MCF 10A (cell line): Measurements from ENCODE around the gene ADGRE1. TPM values are rescaled to one million over a fixed set of nuclear protein-coding genes. Genes with fewer than 3 reads are reported as not detected.

Experiments used
- BruUV-seq: library from RNA; stranded (reverse); fragments of 400-500 nt; replicated peaks from 2 replicates; lab custom pipeline; 2021; lab: Mats Ljungman, UMichigan
- CTCF ChIA-PET: fragments of 300-600 bp; sonication (Branson Sonifier 250); formaldehyde crosslinking; extraction: SDS; loops from one replicate; lab custom pipeline; 2021; ENCODE audit warnings: antibody characterized with exemption, inconsistent platforms; lab: Yijun Ruan, JAX
- POLR2A ChIA-PET: fragments of 300-600, 350-650 bp; sonication (Branson Sonifier 250); formaldehyde crosslinking; extraction: SDS; loops from one replicate; lab custom pipeline; 2020; ENCODE audit warnings: antibody characterized with exemption, inconsistent platforms; lab: Yijun Ruan, JAX
- DNase-seq: peaks from one replicate; pipeline ENCODE4 v3.0.0-alpha.2; 2018; ENCODE audit not compliant: unreplicated experiment
- H3K27ac Mint-ChIP-seq: one replicate; pipeline ENCODE4 v1.8.0; 2022; ENCODE audit warnings: mild to moderate bottlenecking, low read depth, mixed read lengths; ENCODE audit not compliant: unreplicated experiment
- H3K27me3 Mint-ChIP-seq: one replicate; pipeline ENCODE4 v1.8.0; 2022; ENCODE audit warnings: mixed read lengths; ENCODE audit not compliant: insufficient read depth, unreplicated experiment
- H3K36me3 Mint-ChIP-seq: one replicate; pipeline ENCODE4 v1.8.0; 2022; ENCODE audit warnings: mild to moderate bottlenecking, moderate library complexity, mixed read lengths; ENCODE audit not compliant: insufficient read depth, unreplicated experiment
- H3K4me1 Mint-ChIP-seq: one replicate; pipeline ENCODE4 v1.8.0; 2022; ENCODE audit warnings: mixed read lengths; ENCODE audit not compliant: insufficient read depth, unreplicated experiment
- H3K4me3 Mint-ChIP-seq: one replicate; pipeline ENCODE4 v1.8.0; 2022; ENCODE audit warnings: mild to moderate bottlenecking, moderate library complexity, mixed read lengths; ENCODE audit not compliant: unreplicated experiment
- H3K9me3 Mint-ChIP-seq: one replicate; pipeline ENCODE4 v1.8.0; 2022; ENCODE audit warnings: mixed read lengths; ENCODE audit not compliant: unreplicated experiment
- CTCF ChIP-seq: fragments of 200-600 bp; IDR thresholded peaks from one replicate; pipeline ENCODE4 v1.8.0; 2022; ENCODE audit warnings: antibody characterized with exemption, mild to moderate bottlenecking; ENCODE audit not compliant: unreplicated experiment
- intact Hi-C: fragments of 100-400 bp; cut with micrococcal nuclease; formaldehyde crosslinking; loops from 2 replicates; pipeline ENCODE4 v1.14.1; 2022
- total RNA-seq: library from RNA; stranded (reverse); gene quantifications from 2 replicates; pipeline ENCODE4 v1.2.3, GENCODE V29; 2022

Gene ADGRE1
- total RNA-seq, 1 experiment from 2014 or later, result not detected

GRCh38 chr19:6963937-6964336 lies 76.6 kb downstream of the ADGRE1 start:
- Mint-ChIP-seq H3K4me1 (no peaks in the 10 kb centered on the region), H3K36me3 (no peaks in the 10 kb centered on the region), H3K27ac (no peak overlapping the region), H3K27me3 (peaks cover 31% of the 10 kb centered on the region), H3K9me3 (no peaks in the 10 kb centered on the region), H3K4me3 (no peak overlapping the region)
- no TSS peak for BruUV-seq
- ChIA-PET POLR2A (interaction anchor here (0.6 kb wide), 1 partner anchor 12 kb away, joined by 5 read pairs; no protein-coding TSS in a partner anchor), CTCF (interaction anchor here (0.6 to 0.9 kb wide), 3 partner anchors 9 to 937 kb away, joined by 3 to 4 read pairs (median 3); no protein-coding TSS in a partner anchor)
- peak; percentile 22 for DNase-seq
- intact Hi-C loops, result no loop called here
- TF ChIP-seq CTCF, result peak; percentile 57

GRCh38 chr19:6967967-6968366 lies 80.6 kb downstream of the ADGRE1 start:
- POLR2A ChIA-PET, result interaction anchor here (1.1 kb wide), 1 partner anchor 102 kb away, joined by 3 read pairs; no protein-coding TSS in a partner anchor

GRCh38 chr19:6969490-6969889 lies 82.1 kb downstream of the ADGRE1 start:
- H3K4me1 Mint-ChIP-seq, result peaks cover 11% of the 10 kb centered on the region
- BruUV-seq, result no TSS peak
- CTCF ChIA-PET, result no interaction called here

More at GRCh38 chr19:6967967-6968366, 80.6 kb downstream of the ADGRE1 start:
- Mint-ChIP-seq H3K4me3 (no peak overlapping the region), H3K27me3 (peaks cover 14% of the 10 kb centered on the region), H3K36me3 (no peaks in the 10 kb centered on the region), H3K4me1 (peaks cover 11% of the 10 kb centered on the region), H3K27ac (no peak overlapping the region), H3K9me3 (no peaks in the 10 kb centered on the region)
- no peak for TF ChIP-seq CTCF
- DNase-seq, result no peak
- CTCF ChIA-PET, result interaction anchor here (0.6 kb wide), 1 partner anchor 350 kb away, joined by 3 read pairs; no protein-coding TSS in a partner anchor
- no TSS peak for BruUV-seq
- intact Hi-C loops, result no loop called here

GRCh38 chr19:6970021-6970420 lies 82.6 kb downstream of the ADGRE1 start:
- intact Hi-C loops, result no loop called here
- ChIA-PET CTCF (no interaction called here), POLR2A (interaction anchor here (1.2 kb wide), 1 partner anchor 9 kb away, joined by 3 read pairs; no protein-coding TSS in a partner anchor)
- Mint-ChIP-seq H3K4me1 (peaks cover 11% of the 10 kb centered on the region), H3K27ac (no peak overlapping the region), H3K9me3 (no peaks in the 10 kb centered on the region), H3K4me3 (no peak overlapping the region), H3K27me3 (peaks cover 26% of the 10 kb centered on the region), H3K36me3 (no peaks in the 10 kb centered on the region)
- no peak for TF ChIP-seq CTCF
- BruUV-seq, result no TSS peak
- DNase-seq, result no peak

More at GRCh38 chr19:6969490-6969889, 82.1 kb downstream of the ADGRE1 start:
- no peak overlapping the region for H3K4me3 Mint-ChIP-seq
- no peaks in the 10 kb centered on the region for H3K9me3 Mint-ChIP-seq
- intact Hi-C loops, result no loop called here
- H3K27ac Mint-ChIP-seq, result no peak overlapping the region
- H3K36me3 Mint-ChIP-seq, result no peaks in the 10 kb centered on the region
- POLR2A ChIA-PET, result interaction anchor here (1.2 kb wide), 1 partner anchor 10 kb away, joined by 3 read pairs; no protein-coding TSS in a partner anchor
- TF ChIP-seq CTCF, result no peak
- DNase-seq, result no peak
- peaks cover 20% of the 10 kb centered on the region for H3K27me3 Mint-ChIP-seq
